HEK293T (cell line): ENCODE measurements around the gene FANCE.

Source experiments
- BHLHE40 ChIP-seq: fragments of 450-650 bp; IDR thresholded peaks from 2 replicates; pipeline ENCODE4 v1.6.1; 2016; ENCODE audit warnings: mild to moderate bottlenecking, moderate library complexity, borderline replicate concordance
- FOXA1 ChIP-seq: fragments of 450-650 bp; IDR thresholded peaks from 2 replicates; pipeline ENCODE4 v1.6.1; 2016; ENCODE audit warnings: mild to moderate bottlenecking
- FOXM1 ChIP-seq: fragments of 450-650 bp; IDR thresholded peaks from 2 replicates; pipeline ENCODE4 v1.6.1; 2017; ENCODE audit warnings: mild to moderate bottlenecking, borderline replicate concordance
- HDGF ChIP-seq: fragments of 450-650 bp; IDR thresholded peaks from 2 replicates; pipeline ENCODE4 v1.6.1; 2017; ENCODE audit warnings: antibody characterized with exemption, borderline replicate concordance
- SUZ12 ChIP-seq: fragments of 450-650 bp; IDR thresholded peaks from 2 replicates; pipeline ENCODE4 v1.6.1; 2016; ENCODE audit warnings: mild to moderate bottlenecking
- TARDBP ChIP-seq: fragments of 450-650 bp; IDR thresholded peaks from 2 replicates; pipeline ENCODE4 v1.6.1; 2016
- TF ChIP-seq, protein P1 (sequence below): fragments of 450-650 bp; IDR thresholded peaks from 2 replicates; pipeline ENCODE4 v1.6.1; 2016

DNA sequence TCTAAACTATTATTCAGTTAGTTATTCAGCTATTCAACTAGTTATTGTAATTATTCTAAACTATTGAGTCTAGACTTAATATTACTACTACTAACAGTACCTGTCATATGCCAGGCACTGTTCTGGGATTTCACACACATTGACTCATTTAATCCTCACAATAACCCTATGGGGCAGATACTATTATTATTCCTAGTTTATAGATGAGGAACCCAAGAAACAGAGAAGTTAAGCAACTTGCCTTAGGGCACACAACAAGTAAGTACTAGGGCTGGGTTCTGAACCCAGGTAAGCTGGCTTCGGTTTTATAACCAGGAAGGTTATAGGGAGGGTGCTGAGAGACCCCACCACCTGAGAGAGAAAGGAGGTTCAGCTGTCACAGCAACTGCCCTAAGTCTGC lies 36.9 kb downstream of the FANCE start:
- TF ChIP-seq HDGF = no peak
- TF ChIP-seq, protein P1, sequence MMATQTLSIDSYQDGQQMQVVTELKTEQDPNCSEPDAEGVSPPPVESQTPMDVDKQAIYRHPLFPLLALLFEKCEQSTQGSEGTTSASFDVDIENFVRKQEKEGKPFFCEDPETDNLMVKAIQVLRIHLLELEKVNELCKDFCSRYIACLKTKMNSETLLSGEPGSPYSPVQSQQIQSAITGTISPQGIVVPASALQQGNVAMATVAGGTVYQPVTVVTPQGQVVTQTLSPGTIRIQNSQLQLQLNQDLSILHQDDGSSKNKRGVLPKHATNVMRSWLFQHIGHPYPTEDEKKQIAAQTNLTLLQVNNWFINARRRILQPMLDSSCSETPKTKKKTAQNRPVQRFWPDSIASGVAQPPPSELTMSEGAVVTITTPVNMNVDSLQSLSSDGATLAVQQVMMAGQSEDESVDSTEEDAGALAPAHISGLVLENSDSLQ = no peak
- no peak for TF ChIP-seq TARDBP
- no peak for TF ChIP-seq BHLHE40
- TF ChIP-seq SUZ12 = no peak
- TF ChIP-seq FOXA1 = no peak
- no peak for TF ChIP-seq FOXM1
